GM20000 (cell line): Measurements from ENCODE around the gene DEGS2.

Source experiments
- DNase-seq: peaks from one replicate; pipeline ENCODE4 v3.0.0; 2012; ENCODE audit warnings: low spot score
- CTCF ChIP-seq: IDR thresholded peaks from 2 replicates; pipeline ENCODE4 v1.5.1; 2012; ENCODE audit warnings: mild to moderate bottlenecking, control low read depth; ENCODE audit errors: extremely low read depth, missing control alignments

The DEGS2 gene

DNA sequence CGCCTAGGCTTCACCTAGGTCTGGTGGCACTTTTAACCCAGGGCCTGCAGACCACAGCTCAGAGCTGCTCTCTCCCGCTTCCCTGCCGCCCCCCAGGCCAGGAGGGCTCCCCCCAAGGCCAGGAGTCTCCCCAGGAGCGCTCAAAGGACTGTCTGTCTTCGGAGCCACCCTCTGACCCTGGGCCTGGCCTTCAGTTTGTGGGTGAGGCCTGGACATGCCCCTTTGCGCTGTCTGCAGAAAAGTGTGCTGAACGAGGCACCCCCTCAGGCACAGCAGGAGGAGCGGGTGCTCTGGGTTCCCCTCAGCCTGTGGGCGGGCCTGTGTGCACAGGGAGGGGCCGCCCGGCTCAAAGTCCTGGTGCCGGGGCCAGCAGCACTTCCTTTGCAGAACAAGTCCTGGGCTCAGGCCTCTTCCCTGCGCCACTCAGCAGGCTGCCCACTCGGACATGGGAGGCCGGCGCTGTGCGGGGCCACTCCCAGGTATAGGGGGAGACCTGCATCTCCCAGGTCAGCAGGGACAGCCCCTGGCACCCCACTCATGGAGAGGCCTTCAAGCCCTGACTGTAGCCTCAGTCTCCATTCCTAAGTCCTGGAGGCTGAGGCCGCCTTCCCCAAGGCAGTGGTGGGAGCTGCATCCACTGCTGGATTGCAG is 14.3 kb downstream of the DEGS2 start:
- DNase-seq, result no peak
- no peak for TF ChIP-seq CTCF

GRCh38 chr14:100144645-100144995 is 14.8 kb downstream of the DEGS2 start:
- TF ChIP-seq CTCF, result no peak
- no peak for DNase-seq

DNA sequence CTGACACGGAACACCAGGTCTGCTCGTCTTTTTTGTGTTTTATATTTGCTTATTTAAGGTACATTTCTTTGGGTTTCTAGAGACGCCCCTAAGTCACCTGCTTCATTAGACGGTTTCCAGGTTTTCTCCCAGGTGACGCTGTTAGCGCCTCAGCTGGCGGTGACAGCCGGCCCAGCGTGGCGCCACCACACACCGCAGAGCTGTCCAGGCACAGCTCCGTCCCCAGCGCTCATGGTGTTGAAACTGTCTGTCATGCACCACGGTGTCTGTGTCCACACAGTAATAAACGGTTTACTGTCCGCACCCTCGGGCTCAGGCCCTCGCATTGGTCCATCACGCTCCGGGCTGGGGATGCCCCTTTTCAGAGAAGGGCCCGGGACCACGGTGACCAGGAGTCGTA is 15.5 kb downstream of the DEGS2 start:
- no peak for TF ChIP-seq CTCF
- no peak for DNase-seq

DNA sequence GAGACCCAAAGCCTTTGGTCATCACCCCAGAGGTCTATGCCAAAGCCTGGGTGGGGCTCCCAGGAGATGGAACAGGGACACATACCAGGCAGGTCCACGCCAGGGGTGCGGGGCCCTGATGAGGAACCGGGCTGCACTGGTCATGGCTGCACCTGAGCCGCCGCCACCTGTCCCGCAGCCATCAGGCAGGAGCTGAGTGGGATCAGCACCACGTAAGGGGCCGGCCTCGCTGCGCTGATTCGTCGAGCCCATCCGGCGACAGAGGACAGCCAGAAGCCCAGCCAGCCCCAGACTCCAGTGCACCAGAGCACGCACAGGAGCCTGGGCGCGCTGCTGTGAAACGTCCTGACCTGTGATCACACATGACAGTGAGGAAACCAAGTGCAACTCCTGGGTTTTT is 15.9 kb downstream of the DEGS2 start:
- no peak for DNase-seq
- no peak for TF ChIP-seq CTCF

- DNase-seq, result no peak
- no peak for TF ChIP-seq CTCF
These were observed 17.1 kb downstream of the DEGS2 start for GRCh38 chr14:100142073-100143040.

- no peak for TF ChIP-seq CTCF
- DNase-seq, result no peak
These were observed 18.3 kb downstream of the DEGS2 start for GRCh38 chr14:100141098-100141497.

DNA sequence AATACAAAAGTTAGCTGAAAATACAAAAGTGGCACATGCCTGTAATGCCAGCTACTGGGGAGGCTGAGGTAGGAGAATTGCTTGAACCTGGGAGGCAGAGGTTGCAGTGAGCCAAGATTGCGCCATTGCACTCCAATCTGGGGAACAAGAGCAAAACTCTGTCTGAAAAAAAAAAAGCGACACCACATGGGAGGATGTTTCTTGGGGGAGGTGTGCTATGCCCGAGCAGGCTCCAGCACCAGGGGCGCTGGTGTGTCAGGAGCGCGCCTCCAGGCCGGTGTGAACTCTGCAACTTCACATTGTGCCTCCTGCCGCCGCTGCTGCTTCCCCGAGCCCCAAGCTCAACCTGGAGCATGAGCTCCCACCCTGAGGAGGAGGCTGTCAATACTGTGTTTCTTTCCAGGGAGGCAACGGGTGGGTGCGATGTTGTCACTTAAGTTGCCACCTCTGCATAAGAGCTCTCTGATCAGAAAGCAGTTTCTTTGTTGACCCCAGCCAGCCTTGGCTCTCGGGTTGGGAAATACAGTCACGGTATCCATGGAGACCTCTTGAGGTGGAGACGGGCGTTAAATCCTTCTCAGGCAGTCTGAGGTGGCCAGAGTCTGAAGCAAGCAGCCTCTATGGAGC is 18.9 kb downstream of the DEGS2 start:
- DNase-seq, result no peak
- no peak for TF ChIP-seq CTCF
